NCI-H1105 (cell line): ENCODE results near the gene MEX3C.

Source experiments
- DNase-seq: peaks from one replicate; lab custom pipeline; 2025; lab: John Stamatoyannopoulos, UW

The MEX3C gene

GRCh38 chr18:51191128-51191717 lies 6.3 kb downstream of the MEX3C start:
- DNase-seq: no peak

GRCh38 chr18:51190000-51190399 lies 7.5 kb downstream of the MEX3C start:
- no peak for DNase-seq

GRCh38 chr18:51188024-51188701 lies 9.3 kb downstream of the MEX3C start:
- DNase-seq: no peak

- DNase-seq: no peak
Observed at GRCh38 chr18:51185075-51185474, 12.4 kb downstream of the MEX3C start.

GRCh38 chr18:51184091-51184457 lies 13.4 kb downstream of the MEX3C start:
- no peak for DNase-seq

GRCh38 chr18:51183372-51184090 lies 13.9 kb downstream of the MEX3C start:
- DNase-seq: no peak

- no peak for DNase-seq
Observed at GRCh38 chr18:51182824-51183223, 14.7 kb downstream of the MEX3C start.

- DNase-seq: no peak
Observed at GRCh38 chr18:51171625-51172259, 25.7 kb downstream of the MEX3C start.

GRCh38 chr18:51171223-51171622 lies 26.3 kb downstream of the MEX3C start:
- no peak for DNase-seq

GRCh38 chr18:51170664-51171063 lies 26.8 kb downstream of the MEX3C start:
- no peak for DNase-seq

GRCh38 chr18:51169731-51170130 lies 27.8 kb downstream of the MEX3C start:
- no peak for DNase-seq

- DNase-seq: no peak
Observed at GRCh38 chr18:51168960-51169662, 28.4 kb downstream of the MEX3C start.

- no peak for DNase-seq
Observed at GRCh38 chr18:51168026-51168742, 29.3 kb downstream of the MEX3C start.

- no peak for DNase-seq
Observed at GRCh38 chr18:51165296-51165695, 32.2 kb downstream of the MEX3C start.

GRCh38 chr18:51164761-51165281 lies 32.7 kb downstream of the MEX3C start:
- no peak for DNase-seq

- DNase-seq: no peak
Observed at GRCh38 chr18:51164342-51164741, 33.1 kb downstream of the MEX3C start.

- DNase-seq: no peak
Observed at GRCh38 chr18:51163543-51163942, 33.9 kb downstream of the MEX3C start.

- no peak for DNase-seq
Observed at GRCh38 chr18:51162617-51163016, 34.9 kb downstream of the MEX3C start.

- no peak for DNase-seq
Observed at GRCh38 chr18:51160646-51161045, 36.8 kb downstream of the MEX3C start.

GRCh38 chr18:51157215-51157614 lies 40.3 kb downstream of the MEX3C start:
- no peak for DNase-seq

GRCh38 chr18:51154431-51155063 lies 42.9 kb downstream of the MEX3C start:
- DNase-seq: no peak
